Neural crest cell (in vitro differentiated cells): ENCODE results near the gene GTF2A1L. TPM values are rescaled to one million over a fixed set of nuclear protein-coding genes. Genes with fewer than 3 reads are reported as not detected.
A peak's percentile ranks its signal among the peaks of the same experiment; 100 is the strongest.

Source experiments
- DNase-seq: peaks from one replicate; pipeline ENCODE4 v3.0.0; 2021; ENCODE audit warnings: low read depth, mixed read lengths, low spot score
- H3K27ac Mint-ChIP-seq: one replicate; pipeline ENCODE4 v1.8.0; 2021; ENCODE audit warnings: mild to moderate bottlenecking, mixed read lengths; ENCODE audit not compliant: unreplicated experiment
- H3K27me3 Mint-ChIP-seq: 2 replicates; pipeline ENCODE4 v1.8.0; 2021; ENCODE audit warnings: low read depth, mild to moderate bottlenecking, mixed read lengths
- H3K36me3 Mint-ChIP-seq: 2 replicates; pipeline ENCODE4 v1.8.0; 2021; ENCODE audit warnings: low read depth, mild to moderate bottlenecking, mixed read lengths
- H3K4me1 Mint-ChIP-seq: 2 replicates; pipeline ENCODE4 v1.8.0; 2021; ENCODE audit warnings: mixed read lengths
- H3K4me3 Mint-ChIP-seq: one replicate; pipeline ENCODE4 v1.8.0; 2021; ENCODE audit warnings: mild to moderate bottlenecking, mixed read lengths
- H3K9me3 Mint-ChIP-seq: 2 replicates; pipeline ENCODE4 v1.8.0; 2021; ENCODE audit warnings: mixed read lengths
- total RNA-seq: library from RNA; stranded (reverse); gene quantifications from 2 replicates; pipeline ENCODE4 v1.2.1, GENCODE V29; 2021
- TF ChIP-seq, protein P1 (sequence below): fragments of 200-600 bp; sonication (generic); conservative IDR thresholded peaks from 2 replicates; pipeline ENCODE4 v1.5.0; 2021; ENCODE audit warnings: antibody characterized with exemption, mild to moderate bottlenecking

GTF2A1L gene
- total RNA-seq, 1 donor from 2014 or later = not detected

DNA sequence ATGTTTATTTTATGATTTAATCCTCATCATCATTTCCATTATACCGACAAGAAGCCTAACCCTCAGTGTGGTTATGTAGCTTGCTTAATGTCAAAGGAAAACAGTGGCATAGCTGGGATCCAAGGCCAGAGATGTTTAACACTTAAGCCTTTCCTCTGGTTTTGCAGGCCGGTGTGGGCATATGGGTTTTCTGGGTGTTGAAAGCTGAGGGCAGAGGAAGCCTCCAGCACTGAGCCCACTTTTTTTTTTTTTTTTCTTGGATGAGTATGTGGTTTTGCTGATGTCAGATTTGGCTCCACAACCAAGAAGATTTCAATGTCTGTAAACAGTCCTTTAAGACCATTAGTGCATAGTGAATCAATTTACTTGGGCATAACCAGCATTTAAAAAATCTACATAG, 96.6 kb downstream of the GTF2A1L start:
- peaks cover 26% of the 10 kb centered on the region for H3K4me1 Mint-ChIP-seq
- H3K36me3 Mint-ChIP-seq = no peaks in the 10 kb centered on the region
- H3K9me3 Mint-ChIP-seq = no peaks in the 10 kb centered on the region
- H3K27me3 Mint-ChIP-seq = no peaks in the 10 kb centered on the region
- TF ChIP-seq, protein P1, sequence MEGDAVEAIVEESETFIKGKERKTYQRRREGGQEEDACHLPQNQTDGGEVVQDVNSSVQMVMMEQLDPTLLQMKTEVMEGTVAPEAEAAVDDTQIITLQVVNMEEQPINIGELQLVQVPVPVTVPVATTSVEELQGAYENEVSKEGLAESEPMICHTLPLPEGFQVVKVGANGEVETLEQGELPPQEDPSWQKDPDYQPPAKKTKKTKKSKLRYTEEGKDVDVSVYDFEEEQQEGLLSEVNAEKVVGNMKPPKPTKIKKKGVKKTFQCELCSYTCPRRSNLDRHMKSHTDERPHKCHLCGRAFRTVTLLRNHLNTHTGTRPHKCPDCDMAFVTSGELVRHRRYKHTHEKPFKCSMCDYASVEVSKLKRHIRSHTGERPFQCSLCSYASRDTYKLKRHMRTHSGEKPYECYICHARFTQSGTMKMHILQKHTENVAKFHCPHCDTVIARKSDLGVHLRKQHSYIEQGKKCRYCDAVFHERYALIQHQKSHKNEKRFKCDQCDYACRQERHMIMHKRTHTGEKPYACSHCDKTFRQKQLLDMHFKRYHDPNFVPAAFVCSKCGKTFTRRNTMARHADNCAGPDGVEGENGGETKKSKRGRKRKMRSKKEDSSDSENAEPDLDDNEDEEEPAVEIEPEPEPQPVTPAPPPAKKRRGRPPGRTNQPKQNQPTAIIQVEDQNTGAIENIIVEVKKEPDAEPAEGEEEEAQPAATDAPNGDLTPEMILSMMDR = no peak
- no peak overlapping the region for H3K4me3 Mint-ChIP-seq
- no peak for DNase-seq
- H3K27ac Mint-ChIP-seq = no peak overlapping the region

DNA sequence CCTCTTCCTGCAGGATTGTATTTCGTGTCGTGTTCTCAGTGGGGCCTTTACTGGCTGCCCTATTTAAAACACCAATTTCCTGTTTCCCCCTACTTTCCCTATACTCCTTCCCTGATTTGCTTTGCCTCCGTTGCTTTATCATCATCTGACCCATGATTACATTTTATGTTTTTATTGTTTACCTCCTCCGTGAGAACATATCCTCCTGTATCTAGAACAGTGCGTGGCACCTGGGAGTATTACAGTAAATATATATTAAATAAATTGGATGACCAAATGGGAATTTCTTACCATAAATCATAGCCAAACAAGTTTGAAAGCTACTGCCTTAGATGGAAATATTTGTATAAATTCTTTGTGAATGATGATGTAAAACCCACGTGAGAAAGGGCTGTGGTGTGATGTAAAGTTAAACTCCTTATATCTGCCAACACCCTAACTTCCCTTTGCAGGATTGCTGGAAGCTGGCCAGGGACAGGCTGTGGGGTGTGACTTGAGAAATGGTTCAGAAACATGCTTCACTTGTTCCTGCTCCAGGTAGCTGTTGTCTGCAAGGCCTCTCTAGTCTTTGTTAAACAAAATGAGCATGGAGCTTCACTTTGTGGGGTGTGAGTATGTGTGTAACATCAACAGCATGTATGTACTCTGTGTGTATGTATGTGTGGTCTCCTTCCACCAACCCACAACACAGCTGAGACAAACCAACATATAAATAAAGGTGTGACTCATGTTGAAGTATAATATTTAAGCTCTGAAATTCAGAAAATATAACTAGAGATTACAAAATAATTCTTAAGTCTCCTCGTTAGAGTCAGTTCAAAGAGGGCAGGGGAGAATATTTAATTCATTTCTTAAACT, 97.6 kb downstream of the GTF2A1L start:
- TF ChIP-seq, protein P1 = no peak
- H3K27ac Mint-ChIP-seq = no peak overlapping the region
- DNase-seq = no peak
- no peaks in the 10 kb centered on the region for H3K36me3 Mint-ChIP-seq
- H3K9me3 Mint-ChIP-seq = no peaks in the 10 kb centered on the region
- peaks cover 32% of the 10 kb centered on the region for H3K4me1 Mint-ChIP-seq
- no peaks in the 10 kb centered on the region for H3K27me3 Mint-ChIP-seq
- H3K4me3 Mint-ChIP-seq = no peak overlapping the region

- no peaks in the 10 kb centered on the region for H3K27me3 Mint-ChIP-seq
- TF ChIP-seq, protein P1 = no peak
- no peak overlapping the region for H3K4me3 Mint-ChIP-seq
- peaks cover 36% of the 10 kb centered on the region for H3K4me1 Mint-ChIP-seq
- DNase-seq = no peak
- H3K9me3 Mint-ChIP-seq = no peaks in the 10 kb centered on the region
- H3K36me3 Mint-ChIP-seq = no peaks in the 10 kb centered on the region
- H3K27ac Mint-ChIP-seq = no peak overlapping the region
Measured at GRCh38 chr2:48715956-48716355, 98.3 kb downstream of the GTF2A1L start.

GRCh38 chr2:48717846-48718245, 100.2 kb downstream of the GTF2A1L start:
- Mint-ChIP-seq H3K27ac (peak overlapping the region; percentile 53), H3K4me1 (peaks cover 36% of the 10 kb centered on the region), H3K4me3 (no peak overlapping the region), H3K27me3 (no peaks in the 10 kb centered on the region), H3K36me3 (no peaks in the 10 kb centered on the region), H3K9me3 (no peaks in the 10 kb centered on the region)
- TF ChIP-seq, protein P1 = no peak
- DNase-seq = no peak

- no peaks in the 10 kb centered on the region for H3K9me3 Mint-ChIP-seq
- peak overlapping the region; percentile 32 for H3K27ac Mint-ChIP-seq
Measured at GRCh38 chr2:48719480-48720177, 102.0 kb downstream of the GTF2A1L start.

More at GRCh38 chr2:48719480-48720177, 102.0 kb downstream of the GTF2A1L start:
- no peak for DNase-seq
- peaks cover 29% of the 10 kb centered on the region for H3K4me1 Mint-ChIP-seq
- TF ChIP-seq, protein P1 = no peak
- H3K27me3 Mint-ChIP-seq = no peaks in the 10 kb centered on the region
- no peak overlapping the region for H3K4me3 Mint-ChIP-seq
- H3K36me3 Mint-ChIP-seq = no peaks in the 10 kb centered on the region
